GM18858 (cell line): ENCODE results near the gene NDUFAF2.
A peak's percentile ranks its signal among the peaks of the same experiment; 100 is the strongest.
"Not testable (repeated sequence)": the region's sequence is repeated elsewhere in the genome, so short reads cannot be mapped to it uniquely, and the experiment has no call there.

ENCODE experiments used
- ATAC-seq: cut with Tn5 transposase; IDR thresholded peaks from one replicate; pipeline ENCODE4 v1.9.1; 2021; ENCODE audit not compliant: unreplicated experiment

Gene NDUFAF2

GRCh38 chr5:60944904-60945812 is at the start of gene NDUFAF2, which contains the start of gene ERCC8:
TSS of gene NDUFAF2 (plus strand) at chr5:60945205. CDS start at chr5:60945256, 51 bp downstream.
TSS of gene ERCC8 (minus strand) at chr5:60945070. CDS start at chr5:60945008, 62 bp downstream.
- ATAC-seq, result peak; percentile 99

GRCh38 chr5:60896991-60897390 is 48.0 kb upstream of the NDUFAF2 start:
- ATAC-seq, result no peak

- ATAC-seq, result no peak
Observed at GRCh38 chr5:60903356-60903755, 41.6 kb upstream of the NDUFAF2 start.

GRCh38 chr5:60916646-60917045 is 28.4 kb upstream of the NDUFAF2 start:
- no peak for ATAC-seq

- no peak for ATAC-seq
Observed at GRCh38 chr5:60918466-60918865, 26.5 kb upstream of the NDUFAF2 start.

- ATAC-seq, result no peak
Observed at GRCh38 chr5:60927450-60927849, 17.6 kb upstream of the NDUFAF2 start.

- ATAC-seq, result no peak
Observed at GRCh38 chr5:60929024-60929423, 16.0 kb upstream of the NDUFAF2 start.

GRCh38 chr5:60943624-60944023 is 1.4 kb upstream of the NDUFAF2 start:
- no peak for ATAC-seq

- peak; percentile 18 for ATAC-seq
Observed at GRCh38 chr5:60945813-60946187, 795 bp downstream of the NDUFAF2 start.

GRCh38 chr5:60948738-60949137 is 3.7 kb downstream of the NDUFAF2 start:
- no peak for ATAC-seq

- ATAC-seq, result no peak
Observed at GRCh38 chr5:60955239-60955638, 10.2 kb downstream of the NDUFAF2 start.

GRCh38 chr5:60958088-60958487 is 13.1 kb downstream of the NDUFAF2 start:
- ATAC-seq, result no peak

GRCh38 chr5:60958712-60959111 is 13.7 kb downstream of the NDUFAF2 start:
- no peak for ATAC-seq

- ATAC-seq, result no peak
Observed at GRCh38 chr5:60959156-60959555, 14.2 kb downstream of the NDUFAF2 start.

GRCh38 chr5:60960591-60960990 is 15.6 kb downstream of the NDUFAF2 start:
- no peak for ATAC-seq

GRCh38 chr5:60961685-60962084 is 16.7 kb downstream of the NDUFAF2 start:
- no peak for ATAC-seq

- ATAC-seq, result no peak
Observed at GRCh38 chr5:60972231-60972630, 27.2 kb downstream of the NDUFAF2 start.

- ATAC-seq, result no peak
Observed at GRCh38 chr5:60977956-60978737, 33.1 kb downstream of the NDUFAF2 start.

- no peak for ATAC-seq
Observed at GRCh38 chr5:60978968-60979367, 34.0 kb downstream of the NDUFAF2 start.

GRCh38 chr5:60980511-60980910 is 35.5 kb downstream of the NDUFAF2 start:
- no peak for ATAC-seq

GRCh38 chr5:60982127-60982526 is 37.1 kb downstream of the NDUFAF2 start:
- not testable (repeated sequence) for ATAC-seq

- no peak for ATAC-seq
Observed at GRCh38 chr5:60989790-60990189, 44.8 kb downstream of the NDUFAF2 start.
